BLaER1 treated with 17β-estradiol and CSF1 and Interleukin-3, amounts not matched to agents 10 nM and 100 nM (cell line): Measurements from ENCODE around the gene GJC2.

Experiments used
- H3K27ac ChIP-seq, 11 experiments: shearing (Covaris generic); formaldehyde crosslinking; 2 replicates each; pipeline ENCODE4 v1.8.1; 2022
- H3K27me3 ChIP-seq, 11 experiments: shearing (Covaris generic); formaldehyde crosslinking; 2 replicates each; pipeline ENCODE4 v1.8.1; 2022
- H3K36me3 ChIP-seq, 11 experiments: shearing (Covaris generic); formaldehyde crosslinking; 2 replicates each; pipeline ENCODE4 v1.8.1; 2022
- H3K4me1 ChIP-seq, 10 experiments: shearing (Covaris generic); formaldehyde crosslinking; 2 replicates each; pipeline ENCODE4 v1.8.1; 2022
- H3K4me2 ChIP-seq, 11 experiments: shearing (Covaris generic); formaldehyde crosslinking; 2 replicates each; pipeline ENCODE4 v1.8.1; 2022
- H3K4me3 ChIP-seq, 10 experiments: shearing (Covaris generic); formaldehyde crosslinking; 2 replicates each; pipeline ENCODE4 v1.8.1; 2022
- H3K9ac ChIP-seq, 11 experiments: shearing (Covaris generic); formaldehyde crosslinking; 2 replicates each; pipeline ENCODE4 v1.8.1; 2022
- H3K9me3 ChIP-seq, 11 experiments: shearing (Covaris generic); formaldehyde crosslinking; replicated peaks in 1 of 11; 2 replicates each; pipeline ENCODE4 v1.8.1; 2022
- H4K20me1 ChIP-seq, 11 experiments: shearing (Covaris generic); formaldehyde crosslinking; 2 replicates each; pipeline ENCODE4 v1.8.1; 2022
- Cebpa-rat ChIP-seq, 11 experiments: shearing (Covaris generic); IDR thresholded peaks; 2 replicates each; pipeline ENCODE4 v1.8.1; 2022

The GJC2 gene

GRCh38 chr1:228206582-228207351 is 57.0 kb downstream of the GJC2 start:
- H3K27me3 ChIP-seq, result no peaks in the 10 kb centered on the region
- H3K9ac ChIP-seq, result no peak overlapping the region
- H3K27ac ChIP-seq, result no peak overlapping the region
- H4K20me1 ChIP-seq, result peaks cover 0 to 20% (median 0%) of the 10 kb centered on the region in 11 experiments; a peak in 5 of 22 replicates
- H3K4me3 ChIP-seq, result no peak overlapping the region
- no peaks in the 10 kb centered on the region for H3K9me3 ChIP-seq
- TF ChIP-seq Cebpa-rat (IDR thresholded peaks at IDR 0.05), result no peak
- H3K36me3 ChIP-seq, result no peaks in the 10 kb centered on the region
- peaks cover 0 to 8% (median 0%) of the 10 kb centered on the region in 10 experiments; a peak in 4 of 20 replicates for H3K4me1 ChIP-seq
- H3K4me2 ChIP-seq, result no peak overlapping the region

DNA sequence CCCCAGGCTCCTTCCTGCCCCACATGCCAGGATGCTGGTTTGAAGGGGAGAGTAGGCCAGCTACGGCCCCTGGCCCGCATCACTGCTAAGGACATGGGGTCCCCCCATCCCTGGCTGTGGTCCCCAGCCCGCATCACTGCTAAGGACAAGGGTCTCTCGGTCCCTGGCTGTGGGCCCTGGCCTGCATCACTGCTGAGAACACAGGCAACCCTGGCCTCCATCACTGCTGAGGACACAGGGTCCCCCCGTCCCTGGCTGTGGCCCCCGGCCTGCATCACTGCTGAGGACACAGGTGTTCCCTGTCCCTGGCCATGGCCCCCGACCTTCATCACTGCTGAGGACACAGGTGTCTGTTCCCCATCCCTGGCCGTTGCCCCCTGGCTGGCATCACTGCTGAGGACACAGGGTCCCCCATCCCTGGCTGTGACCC is 57.7 kb downstream of the GJC2 start:
- peaks cover 0 to 26% (median 0%) of the 10 kb centered on the region in 11 experiments; a peak in 5 of 22 replicates for H4K20me1 ChIP-seq
- H3K9me3 ChIP-seq, result no peaks in the 10 kb centered on the region
- TF ChIP-seq Cebpa-rat (IDR thresholded peaks at IDR 0.05), result no peak
- no peak overlapping the region for H3K4me3 ChIP-seq
- H3K4me2 ChIP-seq, result no peak overlapping the region
- H3K27me3 ChIP-seq, result no peaks in the 10 kb centered on the region
- H3K9ac ChIP-seq, result no peak overlapping the region
- peaks cover 0 to 8% (median under 1%) of the 10 kb centered on the region in 10 experiments; a peak in 7 of 20 replicates for H3K4me1 ChIP-seq
- no peak overlapping the region for H3K27ac ChIP-seq
- no peaks in the 10 kb centered on the region for H3K36me3 ChIP-seq

DNA sequence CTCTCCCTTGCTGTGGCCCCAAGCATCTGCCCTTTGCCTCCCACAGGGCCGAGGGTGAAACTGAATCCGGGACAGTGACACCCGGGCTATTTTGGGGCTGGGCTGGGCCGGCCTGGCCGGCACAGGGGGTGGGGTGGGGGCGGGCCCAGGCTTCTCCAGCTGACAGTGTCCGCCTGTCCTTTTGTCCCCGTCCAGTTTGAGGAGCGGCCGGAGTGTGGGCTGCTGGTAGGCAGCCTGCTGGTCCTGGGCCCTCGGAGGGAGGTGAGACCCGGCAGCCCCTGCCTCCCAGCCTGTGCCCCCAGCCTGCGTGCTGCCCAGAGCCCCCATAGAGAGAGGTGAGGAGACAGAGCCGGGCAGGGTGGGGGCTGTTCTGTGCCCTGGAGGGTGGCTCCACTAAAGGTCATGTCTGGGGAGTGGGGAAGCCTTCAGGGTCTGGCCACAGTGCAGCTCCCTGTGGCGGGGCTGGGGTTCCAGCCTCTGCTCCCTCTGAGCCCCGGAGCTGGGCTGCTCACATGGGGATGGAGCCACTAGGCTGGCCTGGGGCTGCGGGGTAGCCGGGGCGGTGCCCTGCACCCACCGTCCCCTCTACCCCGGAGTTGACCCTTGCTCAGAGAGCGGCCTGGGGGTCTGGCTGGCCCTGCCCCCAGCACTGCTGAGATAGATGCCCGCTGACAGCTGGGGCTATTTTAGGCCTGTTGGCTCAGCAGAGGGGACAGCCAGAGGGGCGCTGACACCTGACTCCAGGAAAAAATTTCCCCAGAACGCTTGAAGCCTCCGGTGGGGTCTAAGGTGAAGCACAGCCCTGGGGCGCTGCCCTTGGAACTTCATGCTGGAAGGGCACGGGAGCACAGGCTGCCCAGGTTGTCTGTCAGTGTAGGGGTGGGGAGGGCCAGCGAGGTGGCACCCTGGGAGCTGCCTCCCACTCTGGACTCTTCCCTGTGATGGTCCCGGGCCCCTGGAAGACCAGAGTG is 58.4 kb downstream of the GJC2 start, which contains the start of gene OBSCN:
OBSCN (plus strand) TSS at position 194 of the 971 bp plus-strand sequence. CDS start 3,740 bp downstream, outside the sequence.
- TF ChIP-seq Cebpa-rat (IDR thresholded peaks at IDR 0.05), result no peak
- no peaks in the 10 kb centered on the region for H3K9me3 ChIP-seq
- H3K36me3 ChIP-seq, result no peaks in the 10 kb centered on the region
- H3K27me3 ChIP-seq, result no peaks in the 10 kb centered on the region
- H3K4me3 ChIP-seq, result no peak within 1 kb of the TSS
- H3K4me2 ChIP-seq, result no peak within 1 kb of the TSS
- no peak within 1 kb of the TSS for H3K27ac ChIP-seq
- no peak within 1 kb of the TSS for H3K9ac ChIP-seq
- peaks cover 0 to 9% (median 2%) of the 10 kb centered on the region in 10 experiments; a peak in 7 of 20 replicates for H3K4me1 ChIP-seq
- H4K20me1 ChIP-seq, result peaks cover 0 to 27% (median 0%) of the 10 kb centered on the region in 11 experiments; a peak in 5 of 22 replicates

GRCh38 chr1:228208831-228209551 is 59.3 kb downstream of the GJC2 start:
- TF ChIP-seq Cebpa-rat (IDR thresholded peaks at IDR 0.05), result no peak
- Histone ChIP-seq H4K20me1 (peaks cover 0 to 29% (median 1%) of the 10 kb centered on the region in 11 experiments; a peak in 11 of 22 replicates), H3K27me3 (no peaks in the 10 kb centered on the region), H3K4me1 (peaks cover 1 to 11% (median 4%) of the 10 kb centered on the region in 10 experiments; a peak in 16 of 20 replicates), H3K9me3 (no peaks in the 10 kb centered on the region), H3K27ac (no peak overlapping the region), H3K4me2 (no peak overlapping the region), H3K4me3 (no peak overlapping the region), H3K9ac (no peak overlapping the region), H3K36me3 (no peaks in the 10 kb centered on the region)
